GM20000 (cell line): ENCODE data around the gene UBQLN1.
"Not testable (repeated sequence)": the region's sequence is repeated elsewhere in the genome, so short reads cannot be mapped to it uniquely, and the experiment has no call there.

Experiments used
- DNase-seq: peaks from one replicate; pipeline ENCODE4 v3.0.0; 2012; ENCODE audit warnings: low spot score
- TF ChIP-seq, protein P1 (sequence below): IDR thresholded peaks from 2 replicates; pipeline ENCODE4 v1.5.1; 2012; ENCODE audit warnings: mild to moderate bottlenecking, control low read depth; ENCODE audit errors: extremely low read depth, missing control alignments

UBQLN1 gene

DNA sequence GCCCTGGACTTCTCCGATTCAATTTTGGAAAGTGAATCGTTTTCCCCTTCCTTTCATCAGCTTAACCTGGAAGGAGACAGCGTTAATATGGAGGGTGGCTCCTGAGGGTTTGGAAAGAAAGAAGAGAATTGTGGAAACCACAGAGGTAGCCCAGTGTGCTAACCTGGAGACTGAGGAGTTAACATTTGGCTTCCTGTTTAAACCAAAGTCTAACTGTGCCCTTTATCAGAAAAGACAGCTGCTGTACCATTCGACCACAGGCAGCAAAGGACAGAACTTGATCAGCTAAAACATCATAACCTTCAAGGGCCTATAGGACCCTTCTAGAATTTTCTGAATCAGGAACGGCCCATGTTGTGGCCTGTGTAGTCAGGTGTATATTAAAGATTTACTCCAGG, 84.1 kb downstream of the UBQLN1 start:
- TF ChIP-seq, protein P1, sequence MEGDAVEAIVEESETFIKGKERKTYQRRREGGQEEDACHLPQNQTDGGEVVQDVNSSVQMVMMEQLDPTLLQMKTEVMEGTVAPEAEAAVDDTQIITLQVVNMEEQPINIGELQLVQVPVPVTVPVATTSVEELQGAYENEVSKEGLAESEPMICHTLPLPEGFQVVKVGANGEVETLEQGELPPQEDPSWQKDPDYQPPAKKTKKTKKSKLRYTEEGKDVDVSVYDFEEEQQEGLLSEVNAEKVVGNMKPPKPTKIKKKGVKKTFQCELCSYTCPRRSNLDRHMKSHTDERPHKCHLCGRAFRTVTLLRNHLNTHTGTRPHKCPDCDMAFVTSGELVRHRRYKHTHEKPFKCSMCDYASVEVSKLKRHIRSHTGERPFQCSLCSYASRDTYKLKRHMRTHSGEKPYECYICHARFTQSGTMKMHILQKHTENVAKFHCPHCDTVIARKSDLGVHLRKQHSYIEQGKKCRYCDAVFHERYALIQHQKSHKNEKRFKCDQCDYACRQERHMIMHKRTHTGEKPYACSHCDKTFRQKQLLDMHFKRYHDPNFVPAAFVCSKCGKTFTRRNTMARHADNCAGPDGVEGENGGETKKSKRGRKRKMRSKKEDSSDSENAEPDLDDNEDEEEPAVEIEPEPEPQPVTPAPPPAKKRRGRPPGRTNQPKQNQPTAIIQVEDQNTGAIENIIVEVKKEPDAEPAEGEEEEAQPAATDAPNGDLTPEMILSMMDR = no peak
- peak; percentile 28 for DNase-seq

DNA sequence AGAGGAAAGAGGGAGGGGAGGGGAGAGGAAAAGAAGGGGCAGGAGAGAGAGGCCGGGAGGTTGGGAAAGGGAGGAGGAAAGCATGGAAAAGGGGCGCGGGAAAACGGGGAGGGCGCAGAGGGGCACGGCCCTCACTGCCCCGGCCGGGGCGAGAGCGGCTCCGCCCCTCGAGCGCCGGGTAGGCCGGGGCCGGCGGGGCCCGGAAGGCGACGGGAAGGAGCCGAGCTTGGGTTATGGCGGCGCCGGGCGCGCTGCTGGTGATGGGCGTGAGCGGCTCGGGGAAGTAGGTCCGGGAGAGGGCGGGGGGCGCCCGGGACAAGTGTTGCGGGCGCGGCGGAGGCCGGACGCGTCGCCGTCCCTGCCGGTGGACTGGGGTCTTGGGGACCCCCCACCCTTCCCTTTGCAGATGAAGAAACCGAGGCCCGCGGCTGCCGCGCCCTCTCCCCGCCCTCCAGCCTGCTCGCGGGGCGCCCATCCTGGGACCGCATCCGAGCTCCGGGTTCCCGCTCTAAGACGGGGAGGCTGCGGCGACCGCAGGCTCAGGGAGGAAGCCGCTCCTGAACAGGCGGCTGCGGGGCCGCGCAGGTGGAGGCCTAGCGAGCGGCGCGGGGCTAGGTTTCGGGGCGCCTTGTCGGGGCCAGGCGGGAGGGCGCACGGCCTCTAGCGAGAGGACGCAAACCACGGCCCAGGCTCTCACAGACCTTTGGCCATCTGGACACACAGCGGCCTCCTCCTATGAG, 84.6 kb downstream of the UBQLN1 start, which contains the start of gene IDNK:
TSS of gene IDNK (plus strand) at position 205 of the 740 bp plus-strand sequence. CDS start at position 234, 29 bp downstream.
- TF ChIP-seq, protein P1 = no peak
- peak; percentile 86 for DNase-seq

DNA sequence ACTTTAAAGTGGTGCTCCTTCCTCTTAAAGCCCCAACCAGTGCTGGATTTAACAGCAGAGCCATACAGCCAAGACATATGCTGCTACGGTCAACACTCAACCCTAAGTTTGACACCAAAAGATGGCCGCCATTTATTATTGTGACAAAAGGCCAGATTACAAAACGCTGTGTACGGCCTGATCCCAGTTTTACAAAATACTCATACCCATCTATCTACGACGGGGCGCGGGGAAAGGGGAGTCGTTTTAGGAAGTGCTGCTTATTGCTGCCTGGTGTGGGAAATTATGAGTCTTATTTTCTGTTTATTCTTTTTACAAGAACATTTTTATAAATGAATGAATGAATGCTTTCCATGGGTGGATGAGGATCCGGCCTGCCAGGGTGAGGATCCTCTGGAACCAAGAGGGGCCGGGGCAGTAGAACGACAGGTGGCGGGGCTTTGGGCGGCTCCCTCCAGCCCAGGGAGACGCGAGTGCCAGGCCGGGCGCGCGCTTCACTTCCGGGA, 85.3 kb downstream of the UBQLN1 start:
- DNase-seq = peak; percentile 30
- TF ChIP-seq, protein P1 = no peak

DNA sequence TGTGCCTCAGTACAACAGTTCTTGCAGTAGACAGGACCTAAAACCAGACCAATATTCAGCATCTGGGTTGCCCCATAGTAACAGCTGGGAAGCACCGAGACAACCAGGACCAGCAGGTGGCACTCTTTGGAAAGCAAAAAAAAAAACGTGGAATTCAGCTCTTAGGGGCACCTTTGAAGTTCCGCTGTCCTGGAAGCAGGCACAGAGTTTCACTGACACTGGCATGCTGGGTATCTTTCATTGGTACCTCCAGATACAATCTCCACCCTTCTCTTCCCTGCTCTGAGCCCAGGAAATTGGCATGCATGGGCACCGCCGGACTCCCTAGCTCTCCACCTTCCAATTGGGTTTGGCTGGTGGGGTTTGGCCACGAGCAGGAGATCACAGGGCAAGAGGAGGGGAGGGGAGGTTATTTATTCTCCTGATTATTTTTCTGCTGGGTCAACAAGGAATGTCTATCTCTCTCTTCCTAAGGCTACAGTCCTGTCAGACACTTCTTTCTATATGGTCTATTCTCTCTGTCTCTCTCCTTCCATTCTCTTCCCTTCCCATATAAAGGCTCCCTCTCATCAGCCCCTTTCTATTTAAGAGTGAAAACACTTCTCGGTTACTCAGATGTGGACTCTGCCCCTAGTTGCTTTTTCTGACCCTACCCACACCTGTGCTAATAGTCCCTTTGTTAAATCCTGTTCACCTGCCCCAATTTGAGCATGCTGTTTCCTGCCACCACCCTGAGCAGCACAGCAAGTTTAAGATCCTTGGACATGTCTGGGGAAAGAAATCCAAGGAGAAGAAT, 86.7 kb downstream of the UBQLN1 start:
- TF ChIP-seq, protein P1 = peak; percentile 68
- DNase-seq = peak; percentile 62

DNA sequence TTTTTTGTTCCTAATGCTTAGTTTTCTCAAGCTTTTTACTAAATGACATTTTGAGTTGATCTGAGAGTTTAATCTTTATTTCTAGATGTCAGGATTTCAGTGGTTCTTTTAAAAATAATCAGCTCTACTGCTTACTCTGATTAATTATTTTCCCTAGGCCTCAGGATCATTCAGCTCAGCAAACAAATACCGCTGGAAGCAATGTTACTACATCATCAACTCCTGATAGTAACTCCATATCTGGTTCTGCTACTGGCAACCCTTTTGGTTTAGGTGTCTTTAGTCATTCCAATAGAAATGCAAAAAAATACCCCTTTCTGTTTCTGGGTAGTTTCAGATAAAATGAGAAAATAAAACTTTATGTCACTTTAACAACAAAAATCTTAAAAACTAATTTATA, 90.5 kb downstream of the UBQLN1 start:
- DNase-seq = no peak
- TF ChIP-seq, protein P1 = no peak

DNA sequence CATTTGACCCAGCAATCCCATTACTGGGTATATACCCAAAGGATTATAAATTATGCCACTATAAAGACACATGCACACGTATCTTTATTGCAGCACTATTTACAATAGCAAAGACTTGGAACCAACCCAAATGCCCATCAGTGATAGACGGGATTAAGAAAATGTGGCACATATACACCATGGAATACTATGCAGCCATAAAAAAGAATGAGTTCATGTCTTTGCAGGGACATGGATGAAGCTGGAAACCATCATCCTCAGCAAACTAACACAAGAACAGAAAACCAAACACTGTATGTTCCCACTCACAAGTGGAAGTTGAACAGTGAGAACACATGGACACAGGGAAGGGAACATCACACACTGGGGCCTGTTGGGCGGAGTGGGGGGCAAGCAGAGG, 94.5 kb downstream of the UBQLN1 start:
- DNase-seq = not testable (repeated sequence)
